ENCODE results near the gene PROM2. TPM values are rescaled to one million over a fixed set of nuclear protein-coding genes. Genes with fewer than 3 reads are reported as not detected.

Gene PROM2
- total RNA-seq, 1 donor from 2014 or later, result 0.93 TPM

DNA sequence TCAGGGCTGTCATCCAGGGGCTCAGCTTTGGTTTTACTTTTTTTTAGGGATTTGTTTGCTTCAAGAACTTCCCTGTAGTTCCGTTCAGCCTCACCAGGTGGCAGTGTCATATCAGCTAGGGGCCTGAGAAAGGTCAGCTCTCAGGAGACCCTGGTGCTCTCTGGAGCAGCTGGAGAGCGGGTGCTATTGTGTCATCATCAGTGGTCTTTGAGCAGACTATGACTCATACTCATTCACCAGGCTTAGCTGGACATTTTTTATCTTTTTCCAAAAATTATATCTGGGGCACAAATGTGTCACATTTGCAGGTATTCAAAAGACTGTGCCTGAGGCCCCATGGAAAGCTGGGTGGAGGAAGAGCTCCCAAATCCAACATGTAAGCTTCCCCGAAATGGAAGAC lies 42.5 kb upstream of the PROM2 start:
- Histone ChIP-seq H3K4me2 (ENCODE audit: low read length) (no peak overlapping the region), H3K27me3 (ENCODE audit: insufficient read depth, low read length) (no peaks in the 10 kb centered on the region), H3K79me2 (ENCODE audit: insufficient read depth, low read length) (no peaks in the 10 kb centered on the region), H4K20me1 (ENCODE audit: insufficient read depth, low read length) (no peaks in the 10 kb centered on the region), H3K9ac (ENCODE audit: low read length) (no peak overlapping the region), H3K4me1 (ENCODE audit: insufficient read depth, low read length) (no peaks in the 10 kb centered on the region), H3K9me3 (ENCODE audit: insufficient read depth, low read depth, low read length) (no peaks in the 10 kb centered on the region), H3K27ac (ENCODE audit: low read depth, low read length) (no peak overlapping the region), H2AFZ (ENCODE audit: low read depth, low read length) (no peak overlapping the region), H3K36me3 (ENCODE audit: insufficient read depth, low read length) (no peaks in the 10 kb centered on the region), H3K4me3 (ENCODE audit: insufficient read depth, low read depth, low read length) (no peak overlapping the region)
- TF ChIP-seq EZH2 (IDR thresholded peaks at IDR 0.05; ENCODE audit: insufficient read depth, low read length), result no peak
- TF ChIP-seq, protein P1, sequence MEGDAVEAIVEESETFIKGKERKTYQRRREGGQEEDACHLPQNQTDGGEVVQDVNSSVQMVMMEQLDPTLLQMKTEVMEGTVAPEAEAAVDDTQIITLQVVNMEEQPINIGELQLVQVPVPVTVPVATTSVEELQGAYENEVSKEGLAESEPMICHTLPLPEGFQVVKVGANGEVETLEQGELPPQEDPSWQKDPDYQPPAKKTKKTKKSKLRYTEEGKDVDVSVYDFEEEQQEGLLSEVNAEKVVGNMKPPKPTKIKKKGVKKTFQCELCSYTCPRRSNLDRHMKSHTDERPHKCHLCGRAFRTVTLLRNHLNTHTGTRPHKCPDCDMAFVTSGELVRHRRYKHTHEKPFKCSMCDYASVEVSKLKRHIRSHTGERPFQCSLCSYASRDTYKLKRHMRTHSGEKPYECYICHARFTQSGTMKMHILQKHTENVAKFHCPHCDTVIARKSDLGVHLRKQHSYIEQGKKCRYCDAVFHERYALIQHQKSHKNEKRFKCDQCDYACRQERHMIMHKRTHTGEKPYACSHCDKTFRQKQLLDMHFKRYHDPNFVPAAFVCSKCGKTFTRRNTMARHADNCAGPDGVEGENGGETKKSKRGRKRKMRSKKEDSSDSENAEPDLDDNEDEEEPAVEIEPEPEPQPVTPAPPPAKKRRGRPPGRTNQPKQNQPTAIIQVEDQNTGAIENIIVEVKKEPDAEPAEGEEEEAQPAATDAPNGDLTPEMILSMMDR (IDR thresholded peaks at IDR 0.05; ENCODE audit: insufficient read depth, low read depth, low read length), result peak; percentile 79
- DNase-seq (ENCODE audit: low read depth) (peak; percentile 46), FAIRE-seq (no peak)
- H3K36me3 Mint-ChIP-seq (ENCODE audit: low read depth, unreplicated experiment), result no peaks in the 10 kb centered on the region
- H3K27ac Mint-ChIP-seq (ENCODE audit: unreplicated experiment), result peak overlapping the region; percentile 12
- no peak overlapping the region for H3K4me3 Mint-ChIP-seq (ENCODE audit: unreplicated experiment)
- H3K4me1 Mint-ChIP-seq (ENCODE audit: low read depth, unreplicated experiment), result no peaks in the 10 kb centered on the region
- peaks cover 17% of the 10 kb centered on the region for H3K9me3 Mint-ChIP-seq (ENCODE audit: unreplicated experiment)
- H3K27me3 Mint-ChIP-seq (ENCODE audit: low read depth, unreplicated experiment), result peaks cover 10% of the 10 kb centered on the region

DNA sequence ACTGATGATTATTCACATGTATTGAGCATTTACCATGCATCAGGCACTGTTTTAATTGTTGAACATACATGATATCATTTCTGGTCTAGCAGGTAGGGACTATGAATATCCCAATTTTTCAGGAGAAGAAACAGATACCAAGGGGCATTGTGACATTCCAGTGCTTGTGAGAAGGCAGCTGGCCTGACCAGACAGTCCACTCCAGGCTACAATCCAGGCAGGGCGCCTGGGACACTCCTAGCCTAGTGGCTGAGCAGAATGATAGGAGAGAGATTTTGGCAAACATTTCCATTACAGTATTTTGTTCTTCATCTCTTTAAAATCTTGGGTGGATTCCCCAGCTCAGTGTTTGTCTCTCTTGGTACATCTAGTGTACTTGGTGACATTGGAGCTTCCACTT lies 42.0 kb upstream of the PROM2 start:
- peaks cover 10% of the 10 kb centered on the region for H3K27me3 Mint-ChIP-seq (ENCODE audit: low read depth, unreplicated experiment)
- no peak overlapping the region for H3K27ac Mint-ChIP-seq (ENCODE audit: unreplicated experiment)
- no peak overlapping the region for H2AFZ ChIP-seq (ENCODE audit: low read depth, low read length)
- TF ChIP-seq, protein P1 (IDR thresholded peaks at IDR 0.05; ENCODE audit: insufficient read depth, low read depth, low read length), result no peak
- TF ChIP-seq EZH2 (IDR thresholded peaks at IDR 0.05; ENCODE audit: insufficient read depth, low read length), result no peak
- H3K27me3 ChIP-seq (ENCODE audit: insufficient read depth, low read length), result no peaks in the 10 kb centered on the region
- no peak overlapping the region for H3K9ac ChIP-seq (ENCODE audit: low read length)
- H3K27ac ChIP-seq (ENCODE audit: low read depth, low read length), result no peak overlapping the region
- no peaks in the 10 kb centered on the region for H3K36me3 ChIP-seq (ENCODE audit: insufficient read depth, low read length)
- H3K4me1 ChIP-seq (ENCODE audit: insufficient read depth, low read length), result no peaks in the 10 kb centered on the region
- no peak for DNase-seq (ENCODE audit: low read depth)
- no peak overlapping the region for H3K4me3 Mint-ChIP-seq (ENCODE audit: unreplicated experiment)
- H3K9me3 ChIP-seq (ENCODE audit: insufficient read depth, low read depth, low read length), result no peaks in the 10 kb centered on the region
- H3K4me1 Mint-ChIP-seq (ENCODE audit: low read depth, unreplicated experiment), result no peaks in the 10 kb centered on the region
- H3K36me3 Mint-ChIP-seq (ENCODE audit: low read depth, unreplicated experiment), result no peaks in the 10 kb centered on the region
- no peak overlapping the region for H3K4me2 ChIP-seq (ENCODE audit: low read length)
- no peaks in the 10 kb centered on the region for H4K20me1 ChIP-seq (ENCODE audit: insufficient read depth, low read length)
- peaks cover 17% of the 10 kb centered on the region for H3K9me3 Mint-ChIP-seq (ENCODE audit: unreplicated experiment)
- no peak overlapping the region for H3K4me3 ChIP-seq (ENCODE audit: insufficient read depth, low read depth, low read length)
- no peaks in the 10 kb centered on the region for H3K79me2 ChIP-seq (ENCODE audit: insufficient read depth, low read length)
- no peak for FAIRE-seq

DNA sequence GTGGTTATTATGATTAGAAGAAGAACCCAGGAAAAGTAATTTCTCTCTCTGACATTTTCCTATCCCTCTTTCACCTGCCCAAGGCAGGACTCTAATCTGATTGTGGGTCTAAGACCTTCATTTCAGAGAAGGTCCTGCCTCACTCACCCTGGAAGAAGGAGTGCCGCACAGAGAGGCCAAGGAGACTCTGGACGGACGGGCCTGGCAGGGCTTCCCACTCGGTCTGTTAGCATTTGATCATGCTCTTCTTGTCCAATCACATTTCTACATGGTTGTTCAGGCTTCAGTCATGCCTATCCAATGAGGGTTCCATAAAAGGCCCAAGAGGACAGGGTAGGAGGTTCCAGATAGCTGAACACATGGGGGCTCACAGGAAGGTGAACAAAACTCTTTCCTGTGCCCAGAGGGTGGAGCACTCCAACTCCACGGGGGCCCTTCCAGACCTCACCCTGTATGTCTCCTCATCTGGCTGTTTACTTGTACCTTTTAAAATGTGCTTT lies 39.9 kb upstream of the PROM2 start:
- no peaks in the 10 kb centered on the region for H3K27me3 ChIP-seq (ENCODE audit: insufficient read depth, low read length)
- Mint-ChIP-seq H3K4me3 (ENCODE audit: unreplicated experiment) (no peak overlapping the region), H3K27me3 (ENCODE audit: low read depth, unreplicated experiment) (peaks cover 6% of the 10 kb centered on the region), H3K9me3 (ENCODE audit: unreplicated experiment) (peaks cover 16% of the 10 kb centered on the region), H3K27ac (ENCODE audit: unreplicated experiment) (no peak overlapping the region), H3K4me1 (ENCODE audit: low read depth, unreplicated experiment) (no peaks in the 10 kb centered on the region), H3K36me3 (ENCODE audit: low read depth, unreplicated experiment) (no peaks in the 10 kb centered on the region)
- no peaks in the 10 kb centered on the region for H3K79me2 ChIP-seq (ENCODE audit: insufficient read depth, low read length)
- H3K9me3 ChIP-seq (ENCODE audit: insufficient read depth, low read depth, low read length), result no peaks in the 10 kb centered on the region
- no peak overlapping the region for H3K27ac ChIP-seq (ENCODE audit: low read depth, low read length)
- no peaks in the 10 kb centered on the region for H3K4me1 ChIP-seq (ENCODE audit: insufficient read depth, low read length)
- H3K4me3 ChIP-seq (ENCODE audit: insufficient read depth, low read depth, low read length), result no peak overlapping the region
- no peak overlapping the region for H3K4me2 ChIP-seq (ENCODE audit: low read length)
- no peaks in the 10 kb centered on the region for H3K36me3 ChIP-seq (ENCODE audit: insufficient read depth, low read length)
- no peaks in the 10 kb centered on the region for H4K20me1 ChIP-seq (ENCODE audit: insufficient read depth, low read length)
- TF ChIP-seq, protein P1 (IDR thresholded peaks at IDR 0.05; ENCODE audit: insufficient read depth, low read depth, low read length), result no peak
- no peak for TF ChIP-seq EZH2 (IDR thresholded peaks at IDR 0.05; ENCODE audit: insufficient read depth, low read length)
- no peak for FAIRE-seq
- H2AFZ ChIP-seq (ENCODE audit: low read depth, low read length), result no peak overlapping the region
- no peak overlapping the region for H3K9ac ChIP-seq (ENCODE audit: low read length)
- no peak for DNase-seq (ENCODE audit: low read depth)
